ENCODE data around the gene DUSP5.

- TF ChIP-seq POLR2A (IDR thresholded peaks at IDR 0.05) (no peak), CTCF (IDR thresholded peaks at IDR 0.05) (no peak)
Observed at GRCh38 chr10:110534571-110534970, 36.9 kb downstream of the DUSP5 start.

Data from Peyer's patch (tissue), 4 donors.